ENCODE measurements around the gene ADAMTS18. TPM values are rescaled to one million over a fixed set of nuclear protein-coding genes. Genes with fewer than 3 reads are reported as not detected.

Gene ADAMTS18
- polyA plus RNA-seq, 2 of the 4 experiments (the other 2 are of a cell fraction): 0.03 TPM; not detected in 1

DNA sequence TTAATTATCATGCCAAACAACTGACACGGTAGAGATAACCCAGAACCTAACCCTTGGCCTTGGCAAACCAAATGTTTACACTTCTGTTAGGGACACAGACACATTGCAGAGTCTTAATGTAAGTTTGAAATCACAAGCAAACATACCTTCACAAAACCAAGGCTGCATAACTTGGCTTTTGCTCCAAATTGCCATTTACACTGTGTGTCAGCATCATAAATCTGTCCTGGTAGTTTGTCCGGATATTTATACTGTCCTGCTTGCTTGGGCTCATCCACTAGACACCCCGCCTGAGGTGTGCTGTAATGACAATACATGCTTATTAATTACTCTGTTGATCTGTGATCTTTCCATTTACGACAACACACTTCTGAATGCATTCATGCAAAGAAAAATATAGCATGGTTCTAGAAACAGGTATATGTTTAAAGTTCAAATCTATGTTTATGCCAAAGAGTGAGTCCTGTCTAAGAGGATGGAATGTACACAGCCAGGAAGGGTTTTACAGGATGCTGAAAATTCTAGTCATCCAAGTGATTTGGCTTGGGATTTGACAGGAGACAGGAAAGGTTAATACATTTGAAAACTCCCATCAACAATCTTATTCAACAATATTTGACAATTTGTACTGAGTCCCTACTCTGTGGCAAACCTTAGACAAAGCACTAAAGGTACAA lies 81.1 kb downstream of the ADAMTS18 start (continued):
- peak; percentile 97 for TF ChIP-seq GATA3 (IDR thresholded peaks at IDR 0.05; ENCODE audit: borderline replicate concordance)

GRCh38 chr16:77344341-77344740 lies 90.5 kb downstream of the ADAMTS18 start:
- DNase-seq (ENCODE audit: low read depth in 1 of 2, low spot score in 1 of 2) (no peak), FAIRE-seq (no peak), ATAC-seq (no peak)
- POLR2A ChIA-PET: no interaction called here
- Histone ChIP-seq H3K9me3 (no peaks in the 10 kb centered on the region), H3K4me1 (no peaks in the 10 kb centered on the region), H3K27ac (no peak overlapping the region), H3K4me2 (no peak overlapping the region), H3K4me3 (no peak overlapping the region)
- TF ChIP-seq JUNB (IDR thresholded peaks at IDR 0.05) (no peak), RARB (CRISPR knock-in tag; IDR thresholded peaks at IDR 0.05) (no peak)
- TF ChIP-seq, protein P1, sequence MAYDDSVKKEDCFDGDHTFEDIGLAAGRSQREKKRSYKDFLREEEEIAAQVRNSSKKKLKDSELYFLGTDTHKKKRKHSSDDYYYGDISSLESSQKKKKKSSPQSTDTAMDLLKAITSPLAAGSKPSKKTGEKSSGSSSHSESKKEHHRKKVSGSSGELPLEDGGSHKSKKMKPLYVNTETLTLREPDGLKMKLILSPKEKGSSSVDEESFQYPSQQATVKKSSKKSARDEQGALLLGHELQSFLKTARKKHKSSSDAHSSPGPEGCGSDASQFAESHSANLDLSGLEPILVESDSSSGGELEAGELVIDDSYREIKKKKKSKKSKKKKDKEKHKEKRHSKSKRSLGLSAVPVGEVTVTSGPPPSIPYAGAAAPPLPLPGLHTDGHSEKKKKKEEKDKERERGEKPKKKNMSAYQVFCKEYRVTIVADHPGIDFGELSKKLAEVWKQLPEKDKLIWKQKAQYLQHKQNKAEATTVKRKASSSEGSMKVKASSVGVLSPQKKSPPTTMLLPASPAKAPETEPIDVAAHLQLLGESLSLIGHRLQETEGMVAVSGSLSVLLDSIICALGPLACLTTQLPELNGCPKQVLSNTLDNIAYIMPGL (CRISPR knock-in tag; IDR thresholded peaks at IDR 0.05; ENCODE audit: borderline replicate concordance): no peak
- WGBS (ENCODE audit: missing lambda C conversion rate): 82% methylated on average over 6 of the region's 6 CpGs
- CTCF ChIA-PET: no interaction called here

GRCh38 chr16:77336637-77337036 lies 98.2 kb downstream of the ADAMTS18 start:
- 84% methylated on average over 2 of the region's 2 CpGs for WGBS (ENCODE audit: missing lambda C conversion rate)
- no peak for DNase-seq (ENCODE audit: low read depth in 1 of 2, low spot score in 1 of 2)
- Histone ChIP-seq H3K4me3 (no peak overlapping the region), H3K4me2 (no peak overlapping the region), H3K4me1 (no peaks in the 10 kb centered on the region), H3K9me3 (no peaks in the 10 kb centered on the region), H3K27ac (no peak overlapping the region)
- TF ChIP-seq ESRRA (IDR thresholded peaks at IDR 0.05; ENCODE audit: borderline replicate concordance, low read length): no peak
- TF ChIP-seq POLR2AphosphoS2 (conservative IDR thresholded peaks at IDR 0.05; ENCODE audit: low read length): no peak
- TF ChIP-seq HOXB5 (CRISPR knock-in tag; IDR thresholded peaks at IDR 0.05): no peak
- TF ChIP-seq TP53 (CRISPR knock-in tag; IDR thresholded peaks at IDR 0.05): no peak
- no peak for TF ChIP-seq NFE2L2 (conservative IDR thresholded peaks at IDR 0.05; ENCODE audit: low read length)
- TF ChIP-seq FOSL2 (IDR thresholded peaks at IDR 0.05): no peak
- TF ChIP-seq FOSL2 (CRISPR knock-in tag; IDR thresholded peaks at IDR 0.05): no peak
- no peak for TF ChIP-seq ZC3H11A (IDR thresholded peaks at IDR 0.05)
- TF ChIP-seq EHMT2 (IDR thresholded peaks at IDR 0.05; ENCODE audit: low read depth): no peak
- TF ChIP-seq BHLHE40 (IDR thresholded peaks at IDR 0.05; ENCODE audit: low read depth, low read length): no peak
- TF ChIP-seq, protein P2, sequence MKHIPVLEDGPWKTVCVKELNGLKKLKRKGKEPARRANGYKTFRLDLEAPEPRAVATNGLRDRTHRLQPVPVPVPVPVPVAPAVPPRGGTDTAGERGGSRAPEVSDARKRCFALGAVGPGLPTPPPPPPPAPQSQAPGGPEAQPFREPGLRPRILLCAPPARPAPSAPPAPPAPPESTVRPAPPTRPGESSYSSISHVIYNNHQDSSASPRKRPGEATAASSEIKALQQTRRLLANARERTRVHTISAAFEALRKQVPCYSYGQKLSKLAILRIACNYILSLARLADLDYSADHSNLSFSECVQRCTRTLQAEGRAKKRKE (CRISPR knock-in tag; IDR thresholded peaks at IDR 0.05; ENCODE audit: low read depth): no peak
- no peak for TF ChIP-seq CTCF (IDR thresholded peaks at IDR 0.05)
- TF ChIP-seq JUN (IDR thresholded peaks at IDR 0.05): no peak
- no peak for TF ChIP-seq CEBPB (IDR thresholded peaks at IDR 0.05)
- no peak for TF ChIP-seq JUNB (IDR thresholded peaks at IDR 0.05)
- TF ChIP-seq MAFK (IDR thresholded peaks at IDR 0.05; ENCODE audit: partially characterized antibody): no peak
- TF ChIP-seq CBX2 (IDR thresholded peaks at IDR 0.05; ENCODE audit: borderline replicate concordance, low read depth): no peak
- POLR2A ChIA-PET: no interaction called here
- no peak for FAIRE-seq
- ATAC-seq: no peak
- CTCF ChIA-PET: no interaction called here
